AG09309 (cell line): ENCODE data around the gene AGAP9.
"Not testable (repeated sequence)": the region's sequence is repeated elsewhere in the genome, so short reads cannot be mapped to it uniquely, and the experiment has no call there.

Source experiments
- DNase-seq: peaks from one replicate; pipeline ENCODE4 v3.0.0-alpha.2; 2010; ENCODE audit warnings: low read depth
- H3K4me3 ChIP-seq: 2 replicates; pipeline ENCODE4 v1.5.1; 2011; ENCODE audit warnings: mild to moderate bottlenecking, low read depth, low read length, moderate library complexity; ENCODE audit not compliant: control insufficient read depth
- TF ChIP-seq, protein P1 (sequence below): IDR thresholded peaks from 2 replicates; pipeline ENCODE4 v1.5.1; 2011; ENCODE audit warnings: mild to moderate bottlenecking, low read depth, low read length, inconsistent platforms; ENCODE audit not compliant: insufficient read depth, control insufficient read depth; ENCODE audit errors: missing control alignments

The AGAP9 gene

DNA sequence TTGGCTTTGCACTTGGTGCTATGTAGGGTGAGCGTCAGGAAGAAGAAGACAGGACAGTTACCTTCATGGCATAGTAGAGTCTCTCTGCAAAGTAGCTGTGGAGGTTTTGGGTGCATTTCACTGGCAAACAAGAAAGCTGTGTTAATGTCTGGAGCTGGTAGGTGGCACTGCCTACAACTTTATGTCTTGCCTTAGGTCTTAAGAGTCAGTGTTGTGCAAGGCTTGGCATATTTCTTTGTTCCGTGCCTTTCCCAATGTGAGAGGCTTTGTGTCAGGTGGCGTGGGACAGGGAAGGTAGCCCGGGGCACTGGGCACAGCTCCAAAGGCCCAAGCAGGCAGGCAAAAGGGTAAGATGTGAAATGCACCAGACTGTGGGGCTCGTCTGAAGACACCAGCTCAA, 51.4 kb downstream of the AGAP9 start:
- not testable (repeated sequence) for H3K4me3 ChIP-seq, DNase-seq

- not testable (repeated sequence) for DNase-seq, H3K4me3 ChIP-seq
Measured at GRCh38 chr10:47468731-47469528, 54.5 kb downstream of the AGAP9 start.

DNA sequence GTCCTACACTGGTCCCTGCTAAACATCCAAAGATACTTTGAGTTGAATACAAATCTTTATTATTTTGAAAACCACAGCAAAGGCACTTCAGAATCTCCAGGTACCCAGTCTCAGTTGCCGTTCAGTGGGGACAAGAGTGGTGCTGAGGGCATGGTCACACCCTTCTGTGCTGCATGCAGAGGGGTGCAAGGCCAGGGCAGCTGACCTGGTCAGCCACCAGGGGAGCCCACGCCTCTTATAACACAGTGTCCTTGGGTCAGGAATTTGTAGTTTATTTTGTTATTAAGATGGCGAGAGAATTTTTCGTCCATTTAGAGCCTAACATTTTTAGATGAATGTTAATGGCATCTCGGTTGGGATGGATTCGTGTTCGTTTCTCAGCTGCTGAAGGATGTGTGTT, 55.5 kb downstream of the AGAP9 start:
- DNase-seq, H3K4me3 ChIP-seq: not testable (repeated sequence)

DNA sequence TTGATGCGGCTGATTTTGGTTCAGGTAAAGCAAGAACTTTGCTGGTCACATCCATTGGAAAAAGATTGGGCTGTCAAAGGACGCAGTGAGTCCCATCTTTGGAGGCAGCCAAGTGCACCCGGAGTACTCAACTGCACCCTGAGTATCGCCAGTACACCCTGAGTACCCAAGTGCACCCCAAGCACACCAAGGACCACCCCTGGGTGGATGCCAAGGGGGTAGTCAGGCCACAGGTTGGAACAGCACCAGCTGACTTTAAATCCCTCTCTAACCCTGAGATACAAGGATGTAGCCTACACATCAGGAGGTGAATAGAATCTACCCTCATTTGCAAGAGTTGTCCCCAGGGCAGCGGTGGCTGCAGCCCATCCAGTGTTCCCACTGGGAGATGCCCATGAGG, 56.0 kb downstream of the AGAP9 start:
- not testable (repeated sequence) for H3K4me3 ChIP-seq, DNase-seq

DNA sequence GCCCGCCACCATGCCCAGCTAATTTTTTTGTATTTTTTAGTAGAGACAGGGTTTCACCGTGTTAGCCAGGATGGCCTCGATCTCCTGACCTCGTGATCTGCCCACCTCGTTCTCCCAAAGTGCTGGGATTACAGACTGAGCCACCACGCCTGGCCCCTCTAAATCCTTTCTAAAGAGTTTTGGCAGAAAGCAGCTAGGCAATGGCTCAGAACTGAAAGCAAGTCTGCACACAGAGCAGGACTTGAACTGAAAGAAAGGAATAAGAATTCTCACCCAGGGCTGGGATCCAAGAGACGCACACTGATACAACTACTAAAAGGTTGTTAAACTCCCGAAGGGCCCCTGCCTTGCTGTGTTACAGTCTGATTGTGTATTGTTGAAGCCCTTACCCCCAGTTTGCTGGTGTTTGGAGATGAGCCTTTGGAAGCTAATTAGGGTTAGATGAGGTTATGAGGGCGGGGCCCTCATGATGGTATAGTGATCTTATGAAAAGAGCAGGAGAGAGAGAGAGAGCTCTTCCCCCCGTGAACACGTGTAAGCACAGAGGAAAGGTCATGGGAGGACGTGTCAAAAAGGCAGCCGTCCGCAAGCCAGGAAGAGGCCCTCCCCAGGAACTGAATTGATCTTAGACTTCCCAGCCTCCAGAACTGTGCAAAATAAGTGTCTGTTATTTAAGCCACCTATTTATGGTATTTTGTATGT, 58.1 kb downstream of the AGAP9 start:
- not testable (repeated sequence) for H3K4me3 ChIP-seq, DNase-seq

DNA sequence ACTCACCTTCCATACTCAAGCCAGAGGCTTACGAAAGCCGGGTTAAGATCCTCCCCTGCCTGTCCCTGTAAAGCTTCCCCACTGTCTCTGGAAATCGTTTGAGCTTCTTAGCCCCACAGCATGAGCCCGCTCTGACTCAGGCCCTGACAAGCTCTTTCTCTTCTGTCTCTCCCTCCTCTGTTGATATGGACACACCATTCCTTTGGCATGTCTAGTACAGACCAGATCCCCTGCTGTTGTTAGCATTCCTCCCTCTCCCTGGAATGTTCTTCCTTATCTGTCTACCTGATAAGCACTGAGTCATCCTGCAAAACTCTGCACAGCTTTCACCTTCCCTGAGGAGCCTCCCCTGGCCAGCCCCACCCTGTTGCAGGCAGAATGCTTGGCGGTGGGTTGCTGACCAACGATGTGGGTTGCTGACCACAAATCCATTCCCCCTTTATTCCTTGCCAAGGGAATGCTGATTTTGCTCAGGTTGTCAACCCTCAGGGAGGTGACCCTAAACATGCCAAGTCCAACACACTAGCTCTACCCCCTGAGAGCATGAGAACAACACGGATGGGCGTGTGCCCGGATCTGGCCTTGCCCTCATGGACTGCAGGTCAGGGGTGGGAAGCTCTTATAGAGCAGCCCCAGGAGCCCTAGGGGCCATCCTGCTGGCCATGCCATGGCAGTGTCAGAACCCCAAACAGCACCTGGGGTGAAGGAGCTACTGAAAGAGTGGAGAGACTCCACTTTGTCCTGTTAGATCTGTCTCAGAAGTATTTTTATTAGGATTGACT, 60.7 kb downstream of the AGAP9 start:
- not testable (repeated sequence) for DNase-seq, H3K4me3 ChIP-seq

- TF ChIP-seq, protein P1, sequence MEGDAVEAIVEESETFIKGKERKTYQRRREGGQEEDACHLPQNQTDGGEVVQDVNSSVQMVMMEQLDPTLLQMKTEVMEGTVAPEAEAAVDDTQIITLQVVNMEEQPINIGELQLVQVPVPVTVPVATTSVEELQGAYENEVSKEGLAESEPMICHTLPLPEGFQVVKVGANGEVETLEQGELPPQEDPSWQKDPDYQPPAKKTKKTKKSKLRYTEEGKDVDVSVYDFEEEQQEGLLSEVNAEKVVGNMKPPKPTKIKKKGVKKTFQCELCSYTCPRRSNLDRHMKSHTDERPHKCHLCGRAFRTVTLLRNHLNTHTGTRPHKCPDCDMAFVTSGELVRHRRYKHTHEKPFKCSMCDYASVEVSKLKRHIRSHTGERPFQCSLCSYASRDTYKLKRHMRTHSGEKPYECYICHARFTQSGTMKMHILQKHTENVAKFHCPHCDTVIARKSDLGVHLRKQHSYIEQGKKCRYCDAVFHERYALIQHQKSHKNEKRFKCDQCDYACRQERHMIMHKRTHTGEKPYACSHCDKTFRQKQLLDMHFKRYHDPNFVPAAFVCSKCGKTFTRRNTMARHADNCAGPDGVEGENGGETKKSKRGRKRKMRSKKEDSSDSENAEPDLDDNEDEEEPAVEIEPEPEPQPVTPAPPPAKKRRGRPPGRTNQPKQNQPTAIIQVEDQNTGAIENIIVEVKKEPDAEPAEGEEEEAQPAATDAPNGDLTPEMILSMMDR, result peak; percentile 23
- not testable (repeated sequence) for H3K4me3 ChIP-seq
- DNase-seq, result peak; percentile 4
Measured at GRCh38 chr10:47461261-47461687, 62.2 kb downstream of the AGAP9 start.

- peak; percentile 50 for DNase-seq
- TF ChIP-seq, protein P1, result no peak
- no peak overlapping the region for H3K4me3 ChIP-seq
Measured at GRCh38 chr10:47458466-47459154, 64.8 kb downstream of the AGAP9 start.

DNA sequence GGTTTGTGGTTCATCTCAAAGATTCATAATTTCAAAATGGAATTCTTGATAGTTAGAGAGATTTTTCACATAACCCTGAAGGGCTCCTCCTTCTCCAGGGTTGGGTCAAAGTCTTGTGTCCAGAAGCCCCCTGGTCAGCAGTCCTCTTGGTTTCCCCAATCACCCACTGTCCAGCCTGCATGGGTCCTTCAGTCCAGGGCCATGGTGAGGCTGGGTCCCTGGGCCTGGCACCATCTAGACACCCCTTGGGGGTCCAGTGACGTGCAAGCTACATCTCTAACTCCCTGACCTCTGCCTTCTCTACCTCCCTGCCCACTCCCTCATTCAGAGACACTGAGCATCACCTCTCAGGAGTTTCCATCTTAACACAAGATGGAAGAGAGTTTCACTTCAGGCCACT, 65.6 kb downstream of the AGAP9 start:
- TF ChIP-seq, protein P1, result no peak
- DNase-seq, result no peak

More for the DNA sequence above, 65.6 kb downstream of the AGAP9 start:
- no peak overlapping the region for H3K4me3 ChIP-seq
